Measurements from ENCODE around the gene SLCO3A1. TPM values are rescaled to one million over a fixed set of nuclear protein-coding genes. Genes with fewer than 3 reads are reported as not detected.

Gene SLCO3A1
- 20.0 to 23.1 TPM (median 21.4 TPM) in 5 replicates for total RNA-seq (2022; extraction: Qiagen RNA extraction)

GRCh38 chr15:91853511-91853947 lies at the start of gene SLCO3A1:
SLCO3A1 (plus strand) TSS chr15:91853708.

